ENCODE measurements around the gene ZSCAN25. TPM values are rescaled to one million over a fixed set of nuclear protein-coding genes. Genes with fewer than 3 reads are reported as not detected.
"Not testable (repeated sequence)": the region's sequence is repeated elsewhere in the genome, so short reads cannot be mapped to it uniquely, and the experiment has no call there.

ZSCAN25 gene
- 14.3 TPM for polyA plus RNA-seq
- long read RNA-seq, donor 1, full-length matches to known transcripts, result 1 of 1 reads
- long read RNA-seq, donor 1, partial matches to known transcripts, result 0 of 1 reads
- long read RNA-seq, donor 1, other reads (novel, unspliced or antisense), result 0 of 1 reads
- long read RNA-seq, donor 2, full-length matches to known transcripts, result 2 of 2 reads
- long read RNA-seq, donor 2, partial matches to known transcripts, result 0 of 2 reads
- long read RNA-seq, donor 2, other reads (novel, unspliced or antisense), result 0 of 2 reads
- long read RNA-seq, donor 3, full-length matches to known transcripts, result 1 of 1 reads
- long read RNA-seq, donor 3, partial matches to known transcripts, result 0 of 1 reads
- long read RNA-seq, donor 3, other reads (novel, unspliced or antisense), result 0 of 1 reads
- long read RNA-seq, donor 4, result 0 reads
- long read RNA-seq, donor 5, result 0 reads
- long read RNA-seq, donor 6, result 0 reads
- long read RNA-seq, donor 7, full-length matches to known transcripts, result 3 of 3 reads
- long read RNA-seq, donor 7, partial matches to known transcripts, result 0 of 3 reads
- long read RNA-seq, donor 7, other reads (novel, unspliced or antisense), result 0 of 3 reads
- long read RNA-seq, donor 8, result 0 reads
- long read RNA-seq, donor 9, full-length matches to known transcripts, result 2 of 18 reads
- long read RNA-seq, donor 9, partial matches to known transcripts, result 16 of 18 reads
- long read RNA-seq, donor 9, other reads (novel, unspliced or antisense), result 0 of 18 reads
- long read RNA-seq, donor 10, result 0 reads
- long read RNA-seq, donor 11, full-length matches to known transcripts, result 3 of 3 reads
- long read RNA-seq, donor 11, partial matches to known transcripts, result 0 of 3 reads
- long read RNA-seq, donor 11, other reads (novel, unspliced or antisense), result 0 of 3 reads

GRCh38 chr7:99616359-99617191 lies at the start of gene ZSCAN25:
ZSCAN25 (plus strand) TSS chr7:99616946; CDS start chr7:99619607, 2,661 bp downstream.
- Histone ChIP-seq H3K9me3 (ENCODE audit: control insufficient read depth, low read depth, low read length) (no peaks in the 10 kb centered on the region), H3K27ac (ENCODE audit: low read length) (peak within 1 kb of the TSS; percentile 75), H3K4me3 (ENCODE audit: low read length) (peak within 1 kb of the TSS; percentile 92), H3K4me1 (ENCODE audit: control insufficient read depth, insufficient read depth, low read length) (peaks cover 8% of the 10 kb centered on the region), H3K36me3 (ENCODE audit: control insufficient read depth, insufficient read depth, low read length) (peaks cover 31% of the 10 kb centered on the region), H3K27me3 (ENCODE audit: control insufficient read depth, insufficient read depth, low read length) (no peaks in the 10 kb centered on the region)
- no CpG with 5 or more reads among the region's 60 CpGs for WGBS (ENCODE audit: insufficient coverage, low lambda C conversion rate)
- DNase-seq, result peak; percentile 91 to 95

GRCh38 chr7:99568770-99569169 lies 48.0 kb upstream of the ZSCAN25 start:
- H3K36me3 ChIP-seq (ENCODE audit: control insufficient read depth, insufficient read depth, low read length), result peaks cover 65% of the 10 kb centered on the region
- not testable (repeated sequence) for DNase-seq; H3K27ac ChIP-seq (ENCODE audit: low read length); H3K27me3 ChIP-seq (ENCODE audit: control insufficient read depth, insufficient read depth, low read length); H3K4me3 ChIP-seq (ENCODE audit: low read length); H3K4me1 ChIP-seq (ENCODE audit: control insufficient read depth, insufficient read depth, low read length); H3K9me3 ChIP-seq (ENCODE audit: control insufficient read depth, low read depth, low read length)
- 100% methylated on average over 2 of the region's 7 CpGs for WGBS (ENCODE audit: insufficient coverage, low lambda C conversion rate)

- Histone ChIP-seq H3K27ac (ENCODE audit: low read length) (no peak overlapping the region), H3K4me1 (ENCODE audit: control insufficient read depth, insufficient read depth, low read length) (no peaks in the 10 kb centered on the region), H3K4me3 (ENCODE audit: low read length) (no peak overlapping the region), H3K9me3 (ENCODE audit: control insufficient read depth, low read depth, low read length) (no peaks in the 10 kb centered on the region), H3K27me3 (ENCODE audit: control insufficient read depth, insufficient read depth, low read length) (no peaks in the 10 kb centered on the region), H3K36me3 (ENCODE audit: control insufficient read depth, insufficient read depth, low read length) (peaks cover 46% of the 10 kb centered on the region)
- no peak for DNase-seq
- WGBS (ENCODE audit: insufficient coverage, low lambda C conversion rate), result 90% methylated on average over 2 of the region's 3 CpGs
Observed at GRCh38 chr7:99571768-99572167, 45.0 kb upstream of the ZSCAN25 start.

- H3K27ac ChIP-seq (ENCODE audit: low read length), result no peak overlapping the region
- no peaks in the 10 kb centered on the region for H3K27me3 ChIP-seq (ENCODE audit: control insufficient read depth, insufficient read depth, low read length)
- H3K9me3 ChIP-seq (ENCODE audit: control insufficient read depth, low read depth, low read length), result no peaks in the 10 kb centered on the region
- no peaks in the 10 kb centered on the region for H3K4me1 ChIP-seq (ENCODE audit: control insufficient read depth, insufficient read depth, low read length)
- H3K4me3 ChIP-seq (ENCODE audit: low read length), result no peak overlapping the region
- DNase-seq, result no peak
- H3K36me3 ChIP-seq (ENCODE audit: control insufficient read depth, insufficient read depth, low read length), result peaks cover 45% of the 10 kb centered on the region
- WGBS (ENCODE audit: insufficient coverage, low lambda C conversion rate), result no CpG with 5 or more reads among the region's 1 CpG
Observed at GRCh38 chr7:99573257-99573656, 43.5 kb upstream of the ZSCAN25 start.

- DNase-seq, result no peak
- no peaks in the 10 kb centered on the region for H3K27me3 ChIP-seq (ENCODE audit: control insufficient read depth, insufficient read depth, low read length)
- H3K9me3 ChIP-seq (ENCODE audit: control insufficient read depth, low read depth, low read length), result no peaks in the 10 kb centered on the region
- H3K27ac ChIP-seq (ENCODE audit: low read length), result no peak overlapping the region
- H3K4me1 ChIP-seq (ENCODE audit: control insufficient read depth, insufficient read depth, low read length), result peaks cover 5% of the 10 kb centered on the region
- 40% methylated on average over 1 of the region's 3 CpGs for whole genome bisulfite sequencing (ENCODE audit: insufficient coverage, low lambda C conversion rate)
- H3K36me3 ChIP-seq (ENCODE audit: control insufficient read depth, insufficient read depth, low read length), result peaks cover 26% of the 10 kb centered on the region
- H3K4me3 ChIP-seq (ENCODE audit: low read length), result no peak overlapping the region
Observed at GRCh38 chr7:99576251-99576650, 40.5 kb upstream of the ZSCAN25 start.

- H3K9me3 ChIP-seq (ENCODE audit: control insufficient read depth, low read depth, low read length), result no peaks in the 10 kb centered on the region
- H3K27ac ChIP-seq (ENCODE audit: low read length), result no peak overlapping the region
- H3K4me3 ChIP-seq (ENCODE audit: low read length), result peak overlapping the region; percentile 62
- no peaks in the 10 kb centered on the region for H3K27me3 ChIP-seq (ENCODE audit: control insufficient read depth, insufficient read depth, low read length)
- WGBS (ENCODE audit: insufficient coverage, low lambda C conversion rate), result 86% methylated on average over 1 of the region's 10 CpGs
- no peaks in the 10 kb centered on the region for H3K36me3 ChIP-seq (ENCODE audit: control insufficient read depth, insufficient read depth, low read length)
- DNase-seq, result no peak
- H3K4me1 ChIP-seq (ENCODE audit: control insufficient read depth, insufficient read depth, low read length), result peaks cover 5% of the 10 kb centered on the region
Observed at GRCh38 chr7:99579281-99579955, 37.3 kb upstream of the ZSCAN25 start.

- Histone ChIP-seq H3K9me3 (ENCODE audit: control insufficient read depth, low read depth, low read length) (no peaks in the 10 kb centered on the region), H3K36me3 (ENCODE audit: control insufficient read depth, insufficient read depth, low read length) (no peaks in the 10 kb centered on the region), H3K4me1 (ENCODE audit: control insufficient read depth, insufficient read depth, low read length) (peaks cover 5% of the 10 kb centered on the region), H3K27me3 (ENCODE audit: control insufficient read depth, insufficient read depth, low read length) (no peaks in the 10 kb centered on the region), H3K27ac (ENCODE audit: low read length) (peak overlapping the region; percentile 31), H3K4me3 (ENCODE audit: low read length) (peak overlapping the region; percentile 62)
- DNase-seq, result peak; percentile 23 to 54
- WGBS (ENCODE audit: insufficient coverage, low lambda C conversion rate), result no CpG with 5 or more reads among the region's 54 CpGs
Observed at GRCh38 chr7:99579956-99580777, 36.6 kb upstream of the ZSCAN25 start.

GRCh38 chr7:99580778-99581332 lies 35.9 kb upstream of the ZSCAN25 start:
- not testable (repeated sequence) for H3K27me3 ChIP-seq (ENCODE audit: control insufficient read depth, insufficient read depth, low read length); H3K9me3 ChIP-seq (ENCODE audit: control insufficient read depth, low read depth, low read length); H3K27ac ChIP-seq (ENCODE audit: low read length); H3K4me1 ChIP-seq (ENCODE audit: control insufficient read depth, insufficient read depth, low read length); H3K36me3 ChIP-seq (ENCODE audit: control insufficient read depth, insufficient read depth, low read length)
- whole genome bisulfite sequencing (ENCODE audit: insufficient coverage, low lambda C conversion rate), result 10% methylated on average over 2 of the region's 4 CpGs
- peak in 1 of 2 donors; percentile 10 for DNase-seq
- peak overlapping the region; percentile 62 for H3K4me3 ChIP-seq (ENCODE audit: low read length)

GRCh38 chr7:99588868-99589267 lies 27.9 kb upstream of the ZSCAN25 start:
- Histone ChIP-seq H3K27me3 (ENCODE audit: control insufficient read depth, insufficient read depth, low read length) (no peaks in the 10 kb centered on the region), H3K27ac (ENCODE audit: low read length) (no peak overlapping the region), H3K4me1 (ENCODE audit: control insufficient read depth, insufficient read depth, low read length) (no peaks in the 10 kb centered on the region), H3K36me3 (ENCODE audit: control insufficient read depth, insufficient read depth, low read length) (no peaks in the 10 kb centered on the region), H3K4me3 (ENCODE audit: low read length) (no peak overlapping the region), H3K9me3 (ENCODE audit: control insufficient read depth, low read depth, low read length) (no peaks in the 10 kb centered on the region)
- no CpG with 5 or more reads among the region's 3 CpGs for WGBS (ENCODE audit: insufficient coverage, low lambda C conversion rate)
- DNase-seq, result no peak
